ENCODE data around the gene PSMC1. TPM values are rescaled to one million over a fixed set of nuclear protein-coding genes. Genes with fewer than 3 reads are reported as not detected.

PSMC1 gene
- polyA plus RNA-seq, 1 of the 3 experiments (the other 2 are of a cell fraction), result 102 TPM

GRCh38 chr14:90288651-90289355, 32.5 kb downstream of the PSMC1 start:
- Histone ChIP-seq H2AFZ (ENCODE audit: low read depth) (no peak overlapping the region), H3K9me3 (no peaks in the 10 kb centered on the region), H3K4me1 (ENCODE audit: control insufficient read depth in 1 of 2, insufficient read depth in 2 of 2, low read depth in 1 of 2, low read length in 1 of 2) (peaks cover 0 to 9% of the 10 kb centered on the region in 2 experiments; a peak in 1 of 4 replicates), H3K27me3 (ENCODE audit: insufficient read depth) (no peaks in the 10 kb centered on the region), H3K9ac (no peak overlapping the region), H3F3A (replicated peaks; ENCODE audit: insufficient read depth) (no peaks in the 10 kb centered on the region), H3K27ac (ENCODE audit: low read depth in 2 of 2, low read length in 1 of 2) (no peak overlapping the region), H3K4me2 (no peak overlapping the region), H3K79me2 (ENCODE audit: insufficient read depth) (no peaks in the 10 kb centered on the region), H4K20me1 (ENCODE audit: insufficient read depth) (no peaks in the 10 kb centered on the region), H3K36me3 (replicated peaks in 1 of 2; ENCODE audit: control insufficient read depth in 1 of 2, insufficient read depth in 2 of 2, low read length in 1 of 2) (peaks cover 48 to 50% of the 10 kb centered on the region in 2 experiments), H3K4me3 (ENCODE audit: low read depth in 2 of 2, low read length in 1 of 2) (no peak overlapping the region), H3K9me2 (no peaks in the 10 kb centered on the region)
- CTCF ChIA-PET, result interaction anchor here (0.9 to 3.9 kb wide), 10 partner anchors 10 to 450 kb away, joined by 3 to 12 read pairs (median 3); no protein-coding TSS in a partner anchor
- TF ChIP-seq ELF1 (IDR thresholded peaks at IDR 0.05), result no peak
- no peak for TF ChIP-seq REST (IDR thresholded peaks at IDR 0.05; ENCODE audit: low read depth, low read length)
- TF ChIP-seq RCOR1 (IDR thresholded peaks at IDR 0.05; ENCODE audit: low read length), result no peak
- no peak for TF ChIP-seq NFIC (IDR thresholded peaks at IDR 0.05; ENCODE audit: borderline replicate concordance)
- TF ChIP-seq EP300 (IDR thresholded peaks at IDR 0.05; ENCODE audit: borderline replicate concordance in 1 of 2, low read depth in 1 of 2, low read length in 1 of 2), result no peak
- TF ChIP-seq TCF12 (IDR thresholded peaks at IDR 0.05), result no peak
- TF ChIP-seq, protein P1, sequence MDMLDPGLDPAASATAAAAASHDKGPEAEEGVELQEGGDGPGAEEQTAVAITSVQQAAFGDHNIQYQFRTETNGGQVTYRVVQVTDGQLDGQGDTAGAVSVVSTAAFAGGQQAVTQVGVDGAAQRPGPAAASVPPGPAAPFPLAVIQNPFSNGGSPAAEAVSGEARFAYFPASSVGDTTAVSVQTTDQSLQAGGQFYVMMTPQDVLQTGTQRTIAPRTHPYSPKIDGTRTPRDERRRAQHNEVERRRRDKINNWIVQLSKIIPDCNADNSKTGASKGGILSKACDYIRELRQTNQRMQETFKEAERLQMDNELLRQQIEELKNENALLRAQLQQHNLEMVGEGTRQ (IDR thresholded peaks at IDR 0.05; ENCODE audit: borderline replicate concordance, low read depth, low read length), result no peak
- no peak for TF ChIP-seq FOXJ3 (CRISPR knock-in tag; IDR thresholded peaks at IDR 0.05)
- TF ChIP-seq CHD2 (IDR thresholded peaks at IDR 0.05; ENCODE audit: low read length, partially characterized antibody), result no peak
- no peak for TF ChIP-seq JUND (IDR thresholded peaks at IDR 0.05)
- no peak for TF ChIP-seq TAF1 (IDR thresholded peaks at IDR 0.05; ENCODE audit: borderline replicate concordance, low read depth, low read length)
- TF ChIP-seq MXI1 (IDR thresholded peaks at IDR 0.05; ENCODE audit: low read depth, low read length), result no peak
- no peak for TF ChIP-seq RXRA (IDR thresholded peaks at IDR 0.05; ENCODE audit: borderline replicate concordance, low read depth)
- TF ChIP-seq FOXM1 (IDR thresholded peaks at IDR 0.05; ENCODE audit: low read depth), result no peak
- TF ChIP-seq YY1 (IDR thresholded peaks at IDR 0.05; ENCODE audit: low read depth), result no peak
- no peak for TF ChIP-seq FOSL2 (IDR thresholded peaks at IDR 0.05; ENCODE audit: borderline replicate concordance, low read depth)
- no peak for TF ChIP-seq RFX5 (IDR thresholded peaks at IDR 0.05; ENCODE audit: low read length)
- no peak for TF ChIP-seq SIN3A (IDR thresholded peaks at IDR 0.05; ENCODE audit: borderline replicate concordance, low read depth, low read length)
- TF ChIP-seq GABPA (IDR thresholded peaks at IDR 0.05; ENCODE audit: low read depth), result no peak
- DNase-seq, result no peak
- POLR2A ChIA-PET, result no interaction called here
- WGBS (ENCODE audit: low lambda C conversion rate), result 92% methylated on average over 12 of the region's 12 CpGs
